Stomach smooth muscle (tissue), 2 donors: Measurements from ENCODE around the gene PLIN4.

Experiments
- H3K27ac ChIP-seq: one replicate; pipeline ENCODE4 v1.7.0; 2013; ENCODE audit warnings: mild to moderate bottlenecking, low read length, inconsistent platforms
- H3K27me3 ChIP-seq, 2 donors: one replicate each; pipeline ENCODE4 v1.7.0; 2013; ENCODE audit warnings: low read length in 2 of 2; ENCODE audit not compliant: insufficient read depth in 2 of 2, control insufficient read depth in 1 of 2
- H3K36me3 ChIP-seq, 2 donors: one replicate each; pipeline ENCODE4 v1.7.0; 2013; ENCODE audit warnings: low read length in 2 of 2; ENCODE audit not compliant: control insufficient read depth in 2 of 2, insufficient read depth in 2 of 2
- H3K4me1 ChIP-seq: one replicate; pipeline ENCODE4 v1.7.0; 2013; ENCODE audit warnings: low read length; ENCODE audit not compliant: control insufficient read depth, insufficient read depth
- H3K4me3 ChIP-seq, 2 donors: one replicate each; pipeline ENCODE4 v1.7.0; 2013; ENCODE audit warnings: low read length in 2 of 2
- H3K9ac ChIP-seq, 2 donors: one replicate each; pipeline ENCODE4 v1.7.0; 2013; ENCODE audit warnings: low read length in 2 of 2, mild to moderate bottlenecking in 1 of 2
- H3K9me3 ChIP-seq, 2 donors: one replicate each; pipeline ENCODE4 v1.7.0; 2013; ENCODE audit warnings: low read length in 2 of 2; ENCODE audit not compliant: control insufficient read depth in 2 of 2
- donor health status: healthy.
- donor health status: Pancreatic carcinoma.

PLIN4 gene

GRCh38 chr19:4556597-4557127 is 38.4 kb upstream of the PLIN4 start:
- no peaks in the 10 kb centered on the region for H3K27me3 ChIP-seq
- H3K27ac ChIP-seq, result no peak overlapping the region
- H3K9ac ChIP-seq, result no peak overlapping the region
- peaks cover 0 to 2% of the 10 kb centered on the region in 2 donors for H3K36me3 ChIP-seq
- H3K9me3 ChIP-seq, result no peaks in the 10 kb centered on the region
- H3K4me1 ChIP-seq, result no peaks in the 10 kb centered on the region
- H3K4me3 ChIP-seq, result no peak overlapping the region

- Histone ChIP-seq H3K27me3 (no peaks in the 10 kb centered on the region), H3K4me1 (no peaks in the 10 kb centered on the region), H3K36me3 (peaks cover 0 to 2% of the 10 kb centered on the region in 2 donors), H3K9ac (no peak overlapping the region), H3K27ac (no peak overlapping the region), H3K4me3 (no peak overlapping the region), H3K9me3 (no peaks in the 10 kb centered on the region)
Measured at GRCh38 chr19:4555657-4556561, 37.6 kb upstream of the PLIN4 start.

- Histone ChIP-seq H3K27me3 (no peaks in the 10 kb centered on the region), H3K9me3 (no peaks in the 10 kb centered on the region), H3K36me3 (peaks cover 0 to 2% of the 10 kb centered on the region in 2 donors)
Measured at GRCh38 chr19:4554717-4555116, 36.4 kb upstream of the PLIN4 start.

DNA sequence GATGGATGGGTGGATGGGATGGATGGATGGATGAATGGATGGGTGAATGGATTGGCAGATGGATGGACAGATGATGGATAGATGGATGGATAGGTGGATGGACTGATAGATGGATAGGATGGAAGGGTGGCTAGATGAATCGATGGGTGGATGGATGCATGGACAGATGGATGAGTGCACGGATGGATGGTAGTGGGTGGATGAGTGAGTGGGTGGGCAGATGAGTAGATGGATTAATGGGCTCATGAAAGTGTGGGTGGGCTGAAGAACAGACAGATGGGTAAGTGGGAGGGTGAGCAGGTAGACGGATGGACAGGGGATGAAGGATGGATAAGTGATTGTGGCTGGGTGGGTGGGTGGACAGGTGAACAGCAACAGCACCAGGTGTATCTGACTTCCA is 35.5 kb upstream of the PLIN4 start:
- Histone ChIP-seq H3K4me1 (no peaks in the 10 kb centered on the region), H3K27ac (no peak overlapping the region), H3K4me3 (no peak overlapping the region), H3K36me3 (peaks cover 0 to 2% of the 10 kb centered on the region in 2 donors), H3K27me3 (no peaks in the 10 kb centered on the region), H3K9me3 (no peaks in the 10 kb centered on the region), H3K9ac (no peak overlapping the region)

More at GRCh38 chr19:4554717-4555116, 36.4 kb upstream of the PLIN4 start:
- Histone ChIP-seq H3K9ac (no peak overlapping the region), H3K4me3 (no peak overlapping the region), H3K27ac (no peak overlapping the region), H3K4me1 (no peaks in the 10 kb centered on the region)

GRCh38 chr19:4553092-4553695 is 34.9 kb upstream of the PLIN4 start:
- H3K27me3 ChIP-seq, result no peaks in the 10 kb centered on the region
- H3K4me3 ChIP-seq, result no peak overlapping the region
- H3K9me3 ChIP-seq, result no peaks in the 10 kb centered on the region
- no peak overlapping the region for H3K9ac ChIP-seq
- H3K4me1 ChIP-seq, result no peaks in the 10 kb centered on the region
- H3K27ac ChIP-seq, result no peak overlapping the region
- peaks cover 0 to 2% of the 10 kb centered on the region in 2 donors for H3K36me3 ChIP-seq

DNA sequence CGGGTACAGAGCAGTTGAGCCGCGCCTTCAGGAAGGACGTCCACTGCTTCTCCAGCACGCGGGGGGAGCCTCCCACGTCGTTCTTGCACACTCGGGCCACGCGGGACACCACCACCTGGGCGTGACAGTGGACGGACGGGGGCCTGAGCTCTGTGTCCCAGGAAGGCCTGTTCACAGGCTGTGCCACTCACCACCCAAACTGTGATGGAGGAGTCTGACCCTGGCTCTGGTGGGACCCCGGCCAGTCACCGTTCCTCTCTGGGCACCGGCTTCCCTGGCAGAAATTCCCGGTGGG is 34.2 kb upstream of the PLIN4 start:
- H3K4me3 ChIP-seq, result no peak overlapping the region
- H3K4me1 ChIP-seq, result no peaks in the 10 kb centered on the region
- no peak overlapping the region for H3K9ac ChIP-seq
- H3K27me3 ChIP-seq, result no peaks in the 10 kb centered on the region
- H3K9me3 ChIP-seq, result no peaks in the 10 kb centered on the region
- no peak overlapping the region for H3K27ac ChIP-seq
- peaks cover 0 to 2% of the 10 kb centered on the region in 2 donors for H3K36me3 ChIP-seq

- Histone ChIP-seq H3K4me3 (no peak overlapping the region), H3K9me3 (no peaks in the 10 kb centered on the region), H3K9ac (no peak overlapping the region), H3K27ac (no peak overlapping the region), H3K4me1 (no peaks in the 10 kb centered on the region), H3K27me3 (no peaks in the 10 kb centered on the region), H3K36me3 (peaks cover 0 to 2% of the 10 kb centered on the region in 2 donors)
Measured at GRCh38 chr19:4550479-4551050, 32.3 kb upstream of the PLIN4 start.

- H3K4me1 ChIP-seq, result no peaks in the 10 kb centered on the region
- H3K27ac ChIP-seq, result no peak overlapping the region
- no peak overlapping the region for H3K9ac ChIP-seq
- H3K27me3 ChIP-seq, result no peaks in the 10 kb centered on the region
- no peak overlapping the region for H3K4me3 ChIP-seq
- no peaks in the 10 kb centered on the region for H3K9me3 ChIP-seq
- H3K36me3 ChIP-seq, result peaks cover 0 to 2% of the 10 kb centered on the region in 2 donors
Measured at GRCh38 chr19:4550018-4550417, 31.7 kb upstream of the PLIN4 start.

DNA sequence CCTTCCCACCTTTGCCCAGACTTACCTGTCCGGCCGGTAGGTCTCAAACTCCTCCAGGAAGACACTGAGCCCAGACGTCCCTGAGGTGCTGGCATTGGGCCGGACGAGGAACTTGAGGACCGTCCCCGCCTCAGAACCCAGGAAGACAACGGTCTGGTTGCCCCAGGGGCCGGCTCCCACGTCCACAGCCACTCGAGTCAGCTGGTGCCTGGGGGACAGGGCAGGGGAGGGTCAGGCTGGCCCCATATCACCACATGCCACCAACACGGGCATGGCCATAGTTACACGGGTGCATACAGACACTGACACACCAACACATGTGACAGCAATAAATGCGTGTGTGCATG is 29.9 kb upstream of the PLIN4 start:
- Histone ChIP-seq H3K4me3 (no peak overlapping the region), H3K9me3 (no peaks in the 10 kb centered on the region), H3K27me3 (no peaks in the 10 kb centered on the region), H3K27ac (no peak overlapping the region), H3K9ac (no peak overlapping the region), H3K4me1 (no peaks in the 10 kb centered on the region), H3K36me3 (peaks cover 0 to 2% of the 10 kb centered on the region in 2 donors)

GRCh38 chr19:4547303-4548237 is 29.3 kb upstream of the PLIN4 start:
- Histone ChIP-seq H3K36me3 (no peaks in the 10 kb centered on the region), H3K9me3 (no peaks in the 10 kb centered on the region), H3K4me1 (no peaks in the 10 kb centered on the region), H3K4me3 (no peak overlapping the region), H3K9ac (no peak overlapping the region), H3K27ac (no peak overlapping the region), H3K27me3 (no peaks in the 10 kb centered on the region)
